Upper lobe of right lung (tissue), 1 donor: ENCODE results near the gene CCDC187. TPM values are rescaled to one million over a fixed set of nuclear protein-coding genes. Genes with fewer than 3 reads are reported as not detected.

Experiments
- ATAC-seq: fragments of 200-7000 bp; cut with Tn5 transposase; one replicate; pipeline ENCODE4 v1.9.1; 2020; ENCODE audit warnings: mild to moderate bottlenecking, moderate library complexity
- DNase-seq: peaks from one replicate; pipeline ENCODE4 v3.0.0-alpha.2; 2020
- H3K27ac ChIP-seq: fragments of 200-600 bp; one replicate; pipeline ENCODE4 v1.8.0; 2022
- H3K27me3 ChIP-seq: fragments of 200-600 bp; one replicate; pipeline ENCODE4 v1.8.0; 2022; ENCODE audit warnings: mild to moderate bottlenecking
- H3K36me3 ChIP-seq: fragments of 200-600 bp; one replicate; pipeline ENCODE4 v1.8.0; 2022
- H3K4me1 ChIP-seq: fragments of 200-600 bp; one replicate; pipeline ENCODE4 v1.8.0; 2022
- H3K4me3 ChIP-seq: fragments of 200-600 bp; one replicate; pipeline ENCODE4 v1.8.0; 2022; ENCODE audit warnings: mild to moderate bottlenecking
- H3K9me3 ChIP-seq: fragments of 200-600 bp; one replicate; pipeline ENCODE4 v1.8.0; 2022
- CTCF ChIP-seq: fragments of 200-600 bp; IDR thresholded peaks from one replicate; pipeline ENCODE4 v1.8.0; 2022; ENCODE audit warnings: antibody characterized with exemption
- intact Hi-C: fragments of 100-400 bp; cut with DNase I; formaldehyde crosslinking; loops from one replicate; pipeline ENCODE4 v1.11.0; 2022
- total RNA-seq: library from RNA; stranded (reverse); fragmentation: NEBNext Ultra II Directional; extraction: Animal tissue kit (Norgen Biotek cat#: 25700); gene quantifications from one replicate; pipeline ENCODE4 v1.2.1, GENCODE V29; 2021
- donor health status: DM: no; HTN: yes; CAD: no; lungs with severe emphysema.

CCDC187 gene
- total RNA-seq, 1 donor from 2014 or later: 0.09 TPM

- TF ChIP-seq CTCF: no peak
- no peaks in the 10 kb centered on the region for H3K4me1 ChIP-seq
- H3K36me3 ChIP-seq: no peaks in the 10 kb centered on the region
- intact Hi-C loops: no loop called here
- no peaks in the 10 kb centered on the region for H3K9me3 ChIP-seq
- H3K4me3 ChIP-seq: no peak overlapping the region
- H3K27me3 ChIP-seq: peaks cover 13% of the 10 kb centered on the region
- ATAC-seq (no peak), DNase-seq (no peak)
- H3K27ac ChIP-seq: no peak overlapping the region
These were observed 47.7 kb downstream of the CCDC187 start for GRCh38 chr9:136255896-136256890.

- TF ChIP-seq CTCF: no peak
- no peak overlapping the region for H3K27ac ChIP-seq
- H3K4me3 ChIP-seq: no peak overlapping the region
- DNase-seq (no peak), ATAC-seq (no peak)
- no peaks in the 10 kb centered on the region for H3K9me3 ChIP-seq
- H3K27me3 ChIP-seq: peaks cover 13% of the 10 kb centered on the region
- H3K36me3 ChIP-seq: no peaks in the 10 kb centered on the region
- intact Hi-C loops: no loop called here
- no peaks in the 10 kb centered on the region for H3K4me1 ChIP-seq
These were observed 48.7 kb downstream of the CCDC187 start for GRCh38 chr9:136255166-136255538.

GRCh38 chr9:136254381-136255165, 49.3 kb downstream of the CCDC187 start:
- intact Hi-C loops: no loop called here
- Histone ChIP-seq H3K4me1 (no peaks in the 10 kb centered on the region), H3K36me3 (no peaks in the 10 kb centered on the region), H3K27me3 (peaks cover 13% of the 10 kb centered on the region), H3K27ac (no peak overlapping the region), H3K4me3 (no peak overlapping the region), H3K9me3 (no peaks in the 10 kb centered on the region)
- no peak for DNase-seq
- no peak for TF ChIP-seq CTCF
- no peak for ATAC-seq

GRCh38 chr9:136253246-136254130, 50.4 kb downstream of the CCDC187 start:
- H3K27me3 ChIP-seq: peaks cover 13% of the 10 kb centered on the region

More at GRCh38 chr9:136253246-136254130, 50.4 kb downstream of the CCDC187 start:
- no peaks in the 10 kb centered on the region for H3K9me3 ChIP-seq
- no peak overlapping the region for H3K4me3 ChIP-seq
- no peaks in the 10 kb centered on the region for H3K4me1 ChIP-seq
- no peak for TF ChIP-seq CTCF
- ATAC-seq (no peak), DNase-seq (no peak)
- H3K27ac ChIP-seq: no peak overlapping the region
- intact Hi-C loops: no loop called here
- H3K36me3 ChIP-seq: no peaks in the 10 kb centered on the region
